ENCODE data around the gene CERS5.

GRCh38 chr12:50157259-50157658, 9.9 kb downstream of the CERS5 start:
- no peak for TF ChIP-seq EP300 (IDR thresholded peaks at IDR 0.05; ENCODE audit: borderline replicate concordance in 1 of 2, low read depth in 1 of 2, low read length in 1 of 2)
- no peak for TF ChIP-seq CTCF (IDR thresholded peaks at IDR 0.05)
- TF ChIP-seq USF2 (IDR thresholded peaks at IDR 0.05; ENCODE audit: borderline replicate concordance, low read depth, low read length): no peak
